Transverse colon (tissue), 4 donors: Measurements from ENCODE around the gene GLI3.

Source experiments
- CTCF ChIP-seq, 5 experiments: fragments of 200-600 bp in 3 of 5; fragments of 450-650 bp in 2 of 5; sonication (generic) in 3 of 5; IDR thresholded peaks; 1 replicate in 2 of 5; 2 replicates in 3 of 5; pipeline ENCODE4 v1.5.1; 2016 to 2017; ENCODE audit warnings: antibody characterized with exemption in 5 of 5, inconsistent platforms in 3 of 5, mild to moderate bottlenecking in 2 of 5, moderate library complexity in 1 of 5
- EP300 ChIP-seq: sonication (generic); formaldehyde crosslinking; IDR thresholded peaks from one replicate; pipeline ENCODE4 v1.6.1; 2017; ENCODE audit warnings: antibody characterized with exemption, low read depth
- POLR2A ChIP-seq: fragments of 450-650 bp; IDR thresholded peaks from one replicate; pipeline ENCODE4 v1.6.1; 2016; ENCODE audit warnings: antibody characterized with exemption, mild to moderate bottlenecking, moderate library complexity
- POLR2AphosphoS5 ChIP-seq, 3 donors: sonication (generic); formaldehyde crosslinking; IDR thresholded peaks; one replicate each; pipeline ENCODE4 v1.6.1; 2016; ENCODE audit warnings: antibody characterized with exemption in 3 of 3

GRCh38 chr7:42014625-42015618 lies 222.1 kb downstream of the GLI3 start:
- TF ChIP-seq CTCF (IDR thresholded peaks at IDR 0.05) = peak; percentile 59 to 75 (median 67)
- TF ChIP-seq POLR2AphosphoS5 (IDR thresholded peaks at IDR 0.05) = peak in 2 of 3 donors; percentile 20 to 22
- TF ChIP-seq POLR2A = no peak
- TF ChIP-seq EP300 = no peak
